DOHH2 (cell line): ENCODE results near the gene LMBRD2.

ENCODE experiments used
- CTCF ChIP-seq: fragments of 200-600 bp; sonication (generic); IDR thresholded peaks from one replicate; pipeline ENCODE4 v1.5.1; 2014; ENCODE audit warnings: antibody characterized with exemption, mild to moderate bottlenecking, low read depth, low read length; ENCODE audit not compliant: poor library complexity, severe bottlenecking
- EZH2phosphoT487 ChIP-seq: fragments of 200-600 bp; sonication (generic); IDR thresholded peaks from 2 replicates; pipeline ENCODE4 v1.6.1; 2017; ENCODE audit warnings: borderline replicate concordance, mild to moderate bottlenecking, antibody characterized with exemption, low read length, moderate library complexity, mixed read lengths

GRCh38 chr5:36177715-36178523 lies 26.2 kb upstream of the LMBRD2 start:
- TF ChIP-seq CTCF (peak; percentile 63), EZH2phosphoT487 (no peak)
